ENCODE data around the gene CEMIP. TPM values are rescaled to one million over a fixed set of nuclear protein-coding genes. Genes with fewer than 3 reads are reported as not detected.

Gene CEMIP
- total RNA-seq, 1 donor from 2014 or later: 9.9 TPM

- ATAC-seq: no peak
- intact Hi-C loops (cut with DNase I): no loop called here
- DNase-seq (ENCODE audit: low spot score): no peak
Measured at GRCh38 chr15:80778621-80778963, 578 bp upstream of the CEMIP start.

GRCh38 chr15:80779658-80780415, 667 bp downstream of the CEMIP start:
- DNase-seq (ENCODE audit: low spot score) (no peak), ATAC-seq (peak; percentile 31)

GRCh38 chr15:80780416-80781221, 1.4 kb downstream of the CEMIP start:
- DNase-seq (ENCODE audit: low spot score): peak; percentile 77
- intact Hi-C loops (cut with DNase I): loop anchor here (10.0 kb wide), 1 partner anchor 326 kb away; no protein-coding TSS in a partner anchor
- peak; percentile 40 for ATAC-seq

More at GRCh38 chr15:80779658-80780415, 667 bp downstream of the CEMIP start:
- intact Hi-C loops (cut with DNase I): loop anchor here (10.0 kb wide), 1 partner anchor 325 kb away; no protein-coding TSS in a partner anchor

DNA sequence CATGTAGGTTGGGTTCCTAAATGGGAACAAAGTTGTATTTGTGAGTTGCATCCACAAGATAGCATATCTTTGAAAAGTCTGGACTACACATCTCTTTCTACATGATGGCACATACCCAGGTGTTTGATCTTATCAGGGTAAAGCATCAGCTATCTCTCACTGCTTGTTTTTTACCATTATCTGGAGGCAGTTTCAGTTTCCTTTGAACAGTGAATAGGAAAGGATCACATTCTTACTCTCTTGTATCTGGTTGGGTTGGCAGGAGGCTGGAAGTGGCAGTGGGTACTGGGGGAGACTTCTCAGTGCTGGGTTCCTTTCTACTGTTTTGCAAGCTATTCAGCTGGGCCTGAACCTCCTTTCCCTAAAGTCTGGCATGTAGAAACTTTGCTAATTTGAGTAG, 4.1 kb downstream of the CEMIP start:
- DNase-seq (ENCODE audit: low spot score) (no peak), ATAC-seq (no peak)
- intact Hi-C loops (cut with DNase I): loop anchor here (10.0 kb wide), 1 partner anchor 328 kb away; no protein-coding TSS in a partner anchor

DNA sequence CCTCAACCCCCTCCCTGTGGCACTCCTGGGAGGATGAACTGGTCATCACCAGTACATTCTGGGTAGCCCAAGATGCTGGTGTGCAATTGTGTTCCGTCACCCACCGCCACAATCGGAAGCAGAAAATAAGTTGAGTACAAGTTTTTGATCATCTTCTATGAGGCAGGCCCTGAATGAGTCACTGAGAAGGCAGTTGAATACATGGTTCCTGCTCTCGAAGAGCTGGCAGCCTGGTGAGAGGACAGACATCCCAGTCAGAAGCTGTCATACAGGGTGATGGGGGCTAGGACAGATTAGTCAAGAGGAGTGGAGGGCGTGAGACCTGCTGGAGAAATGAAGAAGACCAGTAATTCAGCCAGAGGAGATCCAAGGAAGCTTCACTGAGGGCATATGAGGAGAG, 6.2 kb downstream of the CEMIP start:
- DNase-seq (ENCODE audit: low spot score): no peak
- ATAC-seq: no peak
- intact Hi-C loops (cut with DNase I): loop anchor here (10.0 kb wide), 1 partner anchor 331 kb away; no protein-coding TSS in a partner anchor

DNA sequence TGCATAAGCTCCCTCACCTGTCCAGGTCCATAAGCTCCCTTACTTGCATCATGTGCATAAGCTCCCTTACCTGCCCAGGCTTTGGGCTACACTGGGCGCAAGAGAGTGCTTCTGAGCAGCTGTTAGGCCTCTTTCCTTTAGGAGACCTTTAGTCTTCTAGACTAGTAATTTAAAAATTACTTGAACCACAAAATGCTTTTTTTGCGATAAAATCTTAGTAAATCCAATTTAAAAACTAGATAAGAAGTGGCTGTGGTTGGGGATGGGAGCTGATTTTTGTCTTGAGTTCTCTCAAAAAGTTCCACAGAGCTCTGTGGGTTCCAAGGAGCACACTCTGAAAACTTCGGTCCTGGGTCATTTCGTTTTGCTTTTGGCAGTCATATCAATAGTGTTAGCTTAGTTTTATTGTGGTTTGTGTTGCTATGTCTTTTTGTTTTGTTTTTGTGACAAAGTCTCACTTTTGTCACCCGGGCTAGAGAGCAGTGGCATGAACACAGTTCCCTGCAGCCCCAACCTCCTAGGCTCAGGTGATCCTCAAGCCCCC, 6.7 kb downstream of the CEMIP start:
- no peak for DNase-seq (ENCODE audit: low spot score)
- intact Hi-C loops (cut with DNase I): loop anchor here (10.0 kb wide), 1 partner anchor 331 kb away; no protein-coding TSS in a partner anchor
- no peak for ATAC-seq

DNA sequence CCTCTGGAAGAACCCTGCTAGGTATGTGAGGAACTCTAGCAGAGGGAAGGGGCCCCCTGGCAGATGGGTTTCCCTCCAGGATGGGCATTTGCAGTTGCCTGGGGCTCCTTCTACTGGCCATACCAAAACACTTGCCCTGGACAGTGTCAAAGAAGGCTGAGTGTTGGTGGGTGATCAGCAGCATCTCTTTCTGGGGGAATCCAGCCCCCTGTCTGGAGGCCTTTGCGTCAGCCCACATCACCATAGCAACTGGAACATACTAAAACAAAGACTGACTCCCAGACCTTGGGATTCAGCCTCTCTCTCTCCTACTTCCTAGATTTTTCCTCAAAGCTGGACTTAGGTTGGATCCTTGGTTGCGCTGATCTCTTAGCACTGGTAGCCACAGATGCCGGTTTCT, 8.1 kb downstream of the CEMIP start:
- intact Hi-C loops (cut with DNase I): loop anchor here (10.0 kb wide), 1 partner anchor 333 kb away; no protein-coding TSS in a partner anchor
- no peak for ATAC-seq

DNA sequence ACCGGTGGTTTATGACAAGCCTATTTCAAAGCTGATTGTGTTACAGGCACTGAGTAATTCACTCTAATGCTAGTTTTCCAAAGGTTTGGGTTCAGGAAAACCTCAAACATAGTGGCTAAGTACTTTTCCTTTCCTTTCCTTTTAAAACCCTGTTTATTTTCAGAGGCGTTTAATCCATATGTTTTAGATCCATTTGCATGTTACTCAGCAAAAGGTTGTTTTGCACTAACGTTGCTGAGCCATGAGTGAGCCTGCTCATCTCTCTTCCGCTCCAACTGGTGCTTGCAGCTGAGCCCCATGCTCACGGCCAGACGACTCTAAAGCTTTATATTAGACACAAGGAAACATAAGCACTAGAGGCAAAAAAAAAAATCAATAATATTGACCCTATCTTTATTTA, 9.4 kb downstream of the CEMIP start:
- intact Hi-C loops (cut with DNase I): loop anchor here (10.0 kb wide), 1 partner anchor 334 kb away; no protein-coding TSS in a partner anchor
- no peak for ATAC-seq
- no peak for DNase-seq (ENCODE audit: low spot score)

More for the DNA sequence above, 8.1 kb downstream of the CEMIP start:
- DNase-seq (ENCODE audit: low spot score): no peak

GRCh38 chr15:80789296-80789695, 10.1 kb downstream of the CEMIP start:
- intact Hi-C loops (cut with DNase I): loop anchor here (10.0 kb wide), 1 partner anchor 334 kb away; no protein-coding TSS in a partner anchor
- ATAC-seq (no peak), DNase-seq (ENCODE audit: low spot score) (no peak)

DNA sequence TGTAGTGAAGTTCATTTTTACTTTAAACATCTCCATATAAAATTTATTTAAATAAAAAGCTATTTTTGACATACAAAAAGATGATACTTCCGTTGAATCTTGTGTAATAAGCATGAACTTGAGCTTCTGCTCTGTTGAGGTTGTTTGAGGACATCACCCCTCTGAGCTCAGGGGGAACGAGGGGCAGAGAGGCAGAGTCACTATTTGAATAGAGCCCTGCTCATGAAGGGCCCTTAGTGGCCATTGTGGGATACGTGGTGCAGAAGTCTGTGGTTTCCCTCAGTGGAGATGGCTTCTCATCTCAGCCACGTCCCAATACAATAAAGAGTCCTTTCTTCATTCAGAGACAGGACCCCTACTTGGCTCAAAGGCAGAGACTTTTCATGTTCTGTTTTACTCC, 10.6 kb downstream of the CEMIP start:
- intact Hi-C loops (cut with DNase I): loop anchor here (10.0 kb wide), 1 partner anchor 335 kb away; no protein-coding TSS in a partner anchor
- DNase-seq (ENCODE audit: low spot score): no peak
- ATAC-seq: no peak

GRCh38 chr15:80790236-80790635, 11.1 kb downstream of the CEMIP start:
- intact Hi-C loops (cut with DNase I): no loop called here
- no peak for ATAC-seq

GRCh38 chr15:80791004-80791403, 11.8 kb downstream of the CEMIP start:
- DNase-seq (ENCODE audit: low spot score): no peak
- intact Hi-C loops (cut with DNase I): no loop called here
- no peak for ATAC-seq

More at GRCh38 chr15:80790236-80790635, 11.1 kb downstream of the CEMIP start:
- DNase-seq (ENCODE audit: low spot score): no peak

- ATAC-seq (no peak), DNase-seq (ENCODE audit: low spot score) (no peak)
- intact Hi-C loops (cut with DNase I): no loop called here
Measured at GRCh38 chr15:80796407-80796806, 17.2 kb downstream of the CEMIP start.

- DNase-seq (ENCODE audit: low spot score) (no peak), ATAC-seq (no peak)
- intact Hi-C loops (cut with DNase I): no loop called here
Measured at GRCh38 chr15:80798911-80799310, 19.7 kb downstream of the CEMIP start.

- DNase-seq (ENCODE audit: low spot score) (no peak), ATAC-seq (no peak)
- intact Hi-C loops (cut with DNase I): no loop called here
Measured at GRCh38 chr15:80800067-80800466, 20.9 kb downstream of the CEMIP start.

GRCh38 chr15:80801891-80802680, 22.9 kb downstream of the CEMIP start:
- ATAC-seq (no peak), DNase-seq (ENCODE audit: low spot score) (no peak)
- intact Hi-C loops (cut with DNase I): no loop called here

DNA sequence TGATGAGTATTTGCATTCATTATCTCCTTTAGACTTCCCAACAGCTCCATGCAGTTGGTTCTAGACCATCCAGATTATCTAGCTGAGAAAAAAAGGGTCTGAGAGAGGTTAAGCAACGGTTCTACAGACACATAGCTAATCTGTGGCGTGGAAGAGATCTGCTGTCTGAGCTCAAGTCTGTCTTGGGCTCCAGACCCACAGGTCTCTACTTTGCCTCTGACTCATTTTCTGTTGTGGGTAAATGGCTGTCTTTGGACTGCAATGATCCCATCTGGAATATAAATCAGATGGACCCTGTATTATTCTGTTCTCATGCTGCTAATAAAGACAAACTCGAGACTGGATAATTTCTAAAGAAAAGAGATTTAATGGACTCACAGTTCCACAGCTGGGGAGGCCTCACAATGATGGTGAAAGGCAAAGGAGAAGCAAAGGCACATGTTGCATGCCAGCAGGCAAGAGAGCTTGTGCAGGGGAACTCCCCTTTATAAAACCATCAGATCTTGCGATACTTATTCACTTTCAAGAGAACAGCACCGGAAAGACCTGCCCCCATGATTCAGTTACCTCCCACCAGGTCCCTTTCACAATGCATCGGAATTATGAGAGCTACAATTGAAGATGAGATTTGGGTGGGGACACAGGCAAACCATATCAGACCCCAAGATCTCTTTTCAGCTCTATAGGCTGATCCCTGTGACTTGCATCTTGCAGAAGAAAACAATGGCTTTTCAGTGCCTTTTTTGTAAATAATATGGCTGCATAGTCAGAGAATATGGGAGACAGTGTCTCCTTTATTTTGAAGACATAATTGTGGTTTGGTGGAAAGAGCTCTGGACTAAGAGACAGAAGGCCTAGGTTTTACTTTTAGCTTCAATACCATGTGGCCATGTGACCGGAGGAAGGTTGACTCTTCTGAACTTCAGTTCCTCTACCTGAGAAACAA, 24.7 kb downstream of the CEMIP start:
- DNase-seq (ENCODE audit: low spot score): no peak
- intact Hi-C loops (cut with DNase I): no loop called here
- no peak for ATAC-seq
